Stimulated activated CD8-positive, alpha-beta memory T cell treated with anti-CD3 and anti-CD28 coated beads, Interleukin-4, amount 100 ng/mL, for 24 hours (primary cell): ENCODE results near the gene DNAH6.
"Not testable (repeated sequence)": the region's sequence is repeated elsewhere in the genome, so short reads cannot be mapped to it uniquely, and the experiment has no call there.

Experiments used
- DNase-seq: peaks from one replicate; pipeline ENCODE4 v3.0.0-alpha.2; 2020; ENCODE audit warnings: low read depth

DNAH6 gene, protein sequence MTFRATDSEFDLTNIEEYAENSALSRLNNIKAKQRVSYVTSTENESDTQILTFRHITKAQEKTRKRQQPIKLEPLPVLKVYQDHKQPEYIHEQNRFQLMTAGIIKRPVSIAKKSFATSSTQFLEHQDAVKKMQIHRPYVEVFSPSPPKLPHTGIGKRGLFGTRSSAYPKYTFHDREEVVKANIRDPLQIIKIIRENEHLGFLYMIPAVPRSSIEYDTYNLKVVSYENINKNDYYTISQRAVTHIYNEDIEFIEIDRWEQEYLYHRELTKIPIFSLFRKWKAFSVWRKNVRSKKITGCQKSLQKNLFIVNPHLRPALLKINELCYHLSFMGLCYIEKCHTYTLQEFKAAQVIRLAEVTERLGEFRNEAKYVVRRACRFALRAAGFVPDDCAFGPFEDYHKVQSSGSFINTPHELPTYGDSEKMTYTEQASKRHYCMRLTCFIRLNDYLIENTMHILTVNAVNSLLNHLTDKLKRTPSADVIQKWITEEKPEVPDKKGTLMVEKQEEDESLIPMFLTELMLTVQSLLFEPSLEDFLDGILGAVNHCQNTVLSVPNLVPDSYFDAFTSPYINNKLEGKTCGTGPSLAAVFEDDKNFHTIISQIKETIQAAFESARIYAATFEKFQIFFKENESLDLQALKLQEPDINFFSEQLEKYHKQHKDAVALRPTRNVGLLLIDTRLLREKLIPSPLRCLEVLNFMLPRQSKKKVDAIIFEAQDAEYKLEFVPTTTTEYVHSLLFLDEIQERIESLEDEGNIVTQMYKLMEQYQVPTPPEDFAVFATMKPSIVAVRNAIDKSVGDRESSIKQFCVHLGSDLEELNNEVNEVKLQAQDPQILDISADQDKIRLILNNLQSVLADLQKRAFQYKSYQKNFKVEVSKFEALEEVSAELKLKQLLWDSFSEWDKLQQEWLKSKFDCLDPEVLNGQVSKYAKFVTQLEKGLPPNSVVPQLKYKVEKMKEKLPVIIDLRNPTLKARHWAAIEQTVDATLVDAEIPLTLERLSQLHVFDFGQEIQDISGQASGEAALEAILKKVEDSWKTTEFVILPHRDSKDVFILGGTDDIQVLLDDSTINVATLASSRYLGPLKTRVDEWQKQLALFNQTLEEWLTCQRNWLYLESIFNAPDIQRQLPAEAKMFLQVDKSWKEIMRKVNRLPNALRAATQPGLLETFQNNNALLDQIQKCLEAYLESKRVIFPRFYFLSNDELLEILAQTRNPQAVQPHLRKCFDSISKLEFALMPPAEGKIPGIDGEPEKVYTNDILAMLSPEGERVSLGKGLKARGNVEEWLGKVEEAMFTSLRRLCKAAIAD (N-terminal part only)

DNA sequence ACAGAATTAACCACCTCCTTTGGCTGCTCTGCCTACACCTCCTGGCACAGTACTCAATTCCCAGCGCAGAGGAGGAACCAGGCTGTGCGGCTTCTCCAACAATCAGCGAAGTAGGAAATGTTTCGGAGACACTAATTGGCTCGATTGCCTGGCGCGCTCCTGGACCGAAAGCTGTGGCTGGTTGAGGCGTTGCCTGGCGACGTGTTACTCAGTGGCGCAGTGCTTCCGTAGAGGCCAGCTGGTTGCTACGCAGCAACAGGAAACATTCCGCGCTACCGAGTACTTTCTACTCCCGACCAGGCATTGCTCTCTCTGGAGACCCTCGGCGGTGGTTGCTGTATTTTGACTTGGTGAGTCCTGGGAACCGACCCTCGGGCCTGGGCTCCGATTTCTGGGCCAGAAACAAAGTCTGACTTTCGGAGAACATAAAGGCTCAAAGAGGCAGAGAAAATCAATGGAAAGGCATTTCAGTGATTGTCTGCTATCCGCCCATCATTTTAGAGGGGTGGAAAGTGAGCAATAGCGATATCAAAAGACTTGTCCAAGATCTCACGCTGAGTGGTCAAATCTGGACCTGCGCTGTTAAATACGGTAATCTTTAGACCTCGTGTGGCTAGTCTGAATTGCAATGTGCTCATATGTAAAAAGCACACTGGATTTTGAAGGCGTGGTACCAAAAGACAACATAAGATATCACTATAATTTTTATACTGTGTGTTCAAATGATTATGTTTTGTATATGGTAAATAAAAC is at the start of gene DNAH6:
DNAH6 (plus strand) TSS at position 265 of the 753 bp plus-strand sequence. CDS start 1,329 bp downstream, outside the sequence.
- DNase-seq: peak; percentile 71

DNA sequence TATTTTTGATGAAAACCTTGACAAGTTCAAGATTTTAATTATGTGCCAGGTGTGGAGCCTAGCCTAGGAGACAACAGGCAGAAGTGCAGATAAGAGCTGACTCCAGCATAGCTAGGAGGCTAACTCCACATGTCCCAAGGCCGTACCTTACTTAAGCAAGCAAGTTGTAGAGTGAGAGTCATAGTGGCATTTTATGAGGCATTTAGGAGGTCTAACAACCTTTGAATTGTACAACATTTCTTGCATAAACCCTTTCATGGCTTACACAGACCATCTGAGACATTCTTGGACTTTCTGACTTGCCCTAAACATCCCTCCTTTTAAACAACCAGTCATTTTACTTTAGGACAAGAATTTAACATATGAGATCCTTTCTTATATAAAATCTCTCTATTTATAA is 48.9 kb upstream of the DNAH6 start:
- DNase-seq: no peak

DNA sequence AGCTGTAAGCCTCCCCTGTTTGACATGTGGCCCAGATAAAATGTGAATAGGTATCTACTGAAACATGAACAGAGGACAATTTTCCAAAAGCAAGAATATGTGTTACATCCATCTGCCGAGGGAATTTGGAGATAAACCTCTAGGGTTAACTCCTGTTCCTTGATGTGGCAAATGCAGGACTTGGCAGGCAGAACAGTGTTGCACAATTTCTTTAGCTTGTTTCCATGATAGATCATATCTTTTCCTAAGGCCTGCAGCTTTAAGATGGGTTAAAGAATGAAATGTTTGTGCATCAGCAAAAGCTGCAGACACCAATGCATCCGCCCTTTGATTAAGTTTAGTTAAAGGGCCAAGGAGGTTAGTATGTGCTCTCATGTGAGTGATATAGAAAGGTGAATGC is 43.9 kb upstream of the DNAH6 start:
- not testable (repeated sequence) for DNase-seq

DNA sequence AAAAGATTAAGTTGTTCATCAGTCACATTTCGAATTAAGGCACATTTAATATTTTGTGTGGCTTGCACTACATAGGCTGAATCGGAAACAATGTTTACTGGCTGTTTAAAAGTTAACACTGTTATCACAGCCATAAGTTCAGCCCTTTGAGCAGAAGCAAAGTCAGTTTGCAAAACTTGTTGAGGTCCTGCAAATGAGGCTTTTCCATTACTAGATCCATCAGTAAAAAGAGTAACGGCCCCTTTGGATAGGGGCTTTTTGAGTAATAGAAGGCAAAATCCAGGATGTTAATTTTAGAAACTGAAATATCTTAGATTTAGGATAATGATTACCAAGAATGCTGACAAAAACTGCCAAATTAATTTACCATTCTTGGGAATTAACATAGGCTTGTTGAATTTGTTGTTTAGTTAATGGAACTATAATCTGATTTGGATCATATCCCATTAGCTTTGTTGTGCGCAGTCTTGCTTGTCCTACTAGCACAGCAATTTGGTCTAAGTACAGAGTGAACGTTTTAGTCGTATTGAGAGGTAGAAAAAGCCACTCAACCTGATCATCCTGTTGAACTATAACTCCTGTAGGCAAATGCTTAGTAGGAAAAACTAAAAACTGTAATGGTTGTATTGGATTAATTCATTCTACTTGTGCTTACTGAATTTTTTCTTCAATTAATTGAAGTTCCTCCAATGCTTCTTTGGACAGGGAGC is 43.3 kb upstream of the DNAH6 start:
- no peak for DNase-seq

DNA sequence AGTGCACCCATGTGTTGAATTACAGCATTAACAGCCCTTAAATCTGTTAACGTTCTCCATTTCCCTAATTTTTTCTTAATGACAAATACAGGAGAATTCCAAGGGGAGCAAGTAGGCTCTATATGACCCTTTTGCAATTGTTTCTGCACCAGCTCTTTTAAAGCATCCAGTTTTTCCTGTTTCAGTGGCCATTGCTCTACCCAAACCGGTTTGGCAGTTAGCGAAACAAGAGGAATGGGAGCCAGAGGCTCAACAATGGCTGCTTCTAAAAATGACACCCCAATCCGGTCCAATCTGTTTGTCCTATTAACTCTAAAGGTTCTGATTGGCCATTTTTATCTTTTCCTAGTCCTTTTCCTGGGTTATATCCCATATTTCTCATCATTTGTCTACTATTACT is 42.1 kb upstream of the DNAH6 start:
- no peak for DNase-seq

DNA sequence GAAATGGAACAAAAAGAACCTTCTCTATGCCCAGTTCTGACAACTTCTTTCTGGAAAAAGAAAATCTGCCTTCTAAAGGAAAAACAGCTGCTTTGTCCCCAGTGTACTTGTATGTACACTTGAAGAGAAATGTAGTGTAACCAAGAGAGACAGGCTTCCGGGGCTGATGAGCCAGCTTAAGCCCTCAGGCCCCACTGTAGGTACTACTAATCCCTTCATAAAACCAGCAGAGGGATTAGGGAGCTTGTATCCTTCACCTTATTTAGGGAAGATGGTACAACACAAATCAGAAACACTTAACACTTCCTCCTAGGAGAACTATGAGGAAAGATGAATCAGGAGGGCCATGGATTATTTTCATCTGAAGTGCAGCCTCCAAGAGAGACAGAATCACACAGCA is 38.4 kb upstream of the DNAH6 start:
- no peak for DNase-seq

DNA sequence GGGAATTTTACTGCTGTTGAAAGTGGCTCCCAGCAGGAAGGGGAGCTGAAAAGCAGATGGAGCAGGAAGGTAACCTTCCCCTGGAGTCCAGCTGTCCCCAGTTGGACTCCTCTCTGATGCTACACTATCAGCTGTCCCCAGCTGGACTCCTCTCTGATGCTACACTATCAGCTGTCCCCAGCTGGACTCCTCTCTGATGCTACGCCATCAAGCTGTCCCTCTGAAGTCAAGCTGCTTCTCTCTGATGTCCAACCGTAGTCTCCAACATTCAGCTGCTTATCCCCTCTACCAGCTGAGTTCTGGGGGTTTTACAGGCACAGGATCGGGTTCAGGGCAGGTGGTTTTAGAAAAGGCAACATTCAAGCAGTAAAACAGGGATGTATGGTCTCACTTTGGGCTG is 37.4 kb upstream of the DNAH6 start:
- no peak for DNase-seq

DNA sequence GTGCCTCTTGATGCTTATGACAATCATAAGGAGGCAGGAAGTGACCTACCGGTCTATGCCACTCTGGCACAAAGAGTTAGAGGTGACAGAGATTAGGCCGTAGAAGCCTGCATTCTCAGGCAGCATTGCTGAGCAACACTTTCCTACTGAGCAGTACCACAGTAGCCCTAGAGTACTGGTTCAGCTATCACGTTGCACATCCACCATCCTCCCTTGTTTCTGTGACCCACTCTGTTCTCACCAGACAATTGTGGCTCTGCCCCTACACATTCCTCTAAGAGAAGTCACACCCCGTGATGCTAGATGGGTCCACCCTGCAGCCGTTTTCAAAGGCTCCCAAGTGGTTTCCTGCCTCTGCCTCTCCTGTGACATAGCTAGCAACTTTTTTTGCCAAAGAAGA is 34.6 kb upstream of the DNAH6 start:
- no peak for DNase-seq

DNA sequence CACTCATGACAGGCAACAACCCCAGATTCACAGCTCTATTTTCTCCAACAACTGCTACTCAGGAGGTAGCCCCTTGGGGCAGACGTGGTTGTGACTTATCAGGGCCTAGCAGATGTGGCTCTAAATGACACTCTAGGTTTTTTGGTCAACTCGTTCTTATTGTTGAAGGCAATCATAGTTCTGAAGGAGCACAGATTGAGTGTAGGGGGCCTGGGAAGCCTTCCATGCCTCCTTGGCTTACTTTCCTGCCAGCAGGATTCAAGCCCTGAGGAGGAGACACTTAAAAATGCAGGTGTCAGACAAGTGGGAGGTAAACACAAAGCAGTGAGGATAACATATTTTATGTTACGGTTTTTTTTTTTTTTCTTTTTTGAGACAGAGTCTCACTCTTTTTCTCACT is 33.7 kb upstream of the DNAH6 start:
- DNase-seq: no peak

DNA sequence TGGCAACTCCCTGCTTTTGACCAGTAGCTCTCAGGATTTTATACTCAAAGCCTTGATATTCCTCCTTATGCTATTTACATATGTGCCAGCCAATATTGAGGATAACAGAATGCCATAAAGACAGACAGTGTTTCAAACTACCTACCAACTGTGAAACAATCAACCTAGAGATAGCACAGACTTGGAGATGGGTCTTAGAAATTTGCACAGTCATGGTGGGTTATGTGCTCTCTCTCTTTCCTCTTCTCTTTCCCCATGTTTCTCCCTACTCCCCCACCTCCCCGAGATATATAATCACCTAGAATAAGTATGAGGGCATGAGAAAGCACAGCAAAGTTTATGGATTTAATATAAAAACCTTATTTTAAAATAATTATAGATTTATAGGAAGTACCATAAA is 33.0 kb upstream of the DNAH6 start:
- DNase-seq: no peak

DNA sequence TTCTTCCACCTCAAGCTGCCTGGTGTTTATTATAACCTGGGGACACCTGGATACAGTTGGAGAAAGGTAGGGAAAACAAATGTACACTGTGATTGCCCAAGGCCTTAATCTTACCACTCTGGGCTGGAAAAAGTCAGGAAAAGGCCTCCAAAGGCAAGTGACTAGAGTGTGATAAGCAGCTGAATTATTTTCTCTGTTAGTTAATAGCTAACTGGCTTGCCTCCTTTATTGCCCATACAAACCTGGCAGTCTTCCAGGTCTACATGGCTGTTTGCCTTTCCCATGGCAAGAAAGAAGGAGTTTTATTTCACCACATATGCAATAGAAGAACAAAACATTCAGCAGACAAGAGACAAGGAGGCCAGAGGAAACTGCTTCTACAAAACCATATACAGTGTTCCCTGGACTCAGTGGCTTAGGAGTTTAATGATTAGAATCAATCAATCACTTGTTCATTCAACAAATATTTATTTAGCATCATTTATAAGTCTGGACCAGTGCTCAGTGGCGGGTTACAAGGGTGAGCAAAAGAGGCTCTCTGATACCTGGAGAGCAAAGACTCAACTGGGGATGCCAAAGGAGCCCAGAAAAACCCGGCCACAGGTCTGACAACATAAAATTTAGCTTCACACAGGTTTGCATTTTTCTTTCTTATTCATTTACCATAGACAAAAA is 29.7 kb upstream of the DNAH6 start:
- no peak for DNase-seq

DNA sequence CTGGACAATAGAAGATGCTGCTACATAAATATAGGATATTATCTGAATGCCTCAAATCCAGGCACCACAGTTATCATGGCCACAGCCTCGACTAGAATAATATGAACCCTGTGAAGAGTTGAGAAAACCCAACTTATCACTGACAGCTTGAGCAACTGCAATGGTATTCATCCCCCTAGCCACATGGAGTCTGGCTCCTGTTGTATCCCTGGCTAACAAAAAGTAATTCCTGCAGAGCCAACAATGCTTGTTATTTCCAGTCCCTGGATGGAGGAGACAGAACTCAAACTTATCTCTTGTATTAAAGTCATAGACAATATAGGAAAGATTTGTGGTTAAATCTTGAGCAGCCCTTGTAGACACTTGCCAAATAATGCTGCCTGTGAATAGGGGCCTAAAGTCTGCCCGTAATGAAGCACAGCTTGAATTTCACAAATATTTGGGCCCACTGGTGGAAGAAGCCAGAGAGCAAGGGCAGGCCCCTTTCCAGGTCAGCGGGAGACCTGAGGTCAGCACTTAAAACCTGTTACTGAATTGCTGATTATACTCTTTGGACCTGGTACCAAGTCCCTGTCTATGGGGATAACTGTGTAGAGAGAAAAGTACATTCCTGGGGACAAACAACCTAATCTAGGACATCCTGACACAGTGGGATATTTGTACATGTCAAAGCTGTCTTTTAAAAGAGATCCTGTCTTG is 28.9 kb upstream of the DNAH6 start:
- no peak for DNase-seq

DNA sequence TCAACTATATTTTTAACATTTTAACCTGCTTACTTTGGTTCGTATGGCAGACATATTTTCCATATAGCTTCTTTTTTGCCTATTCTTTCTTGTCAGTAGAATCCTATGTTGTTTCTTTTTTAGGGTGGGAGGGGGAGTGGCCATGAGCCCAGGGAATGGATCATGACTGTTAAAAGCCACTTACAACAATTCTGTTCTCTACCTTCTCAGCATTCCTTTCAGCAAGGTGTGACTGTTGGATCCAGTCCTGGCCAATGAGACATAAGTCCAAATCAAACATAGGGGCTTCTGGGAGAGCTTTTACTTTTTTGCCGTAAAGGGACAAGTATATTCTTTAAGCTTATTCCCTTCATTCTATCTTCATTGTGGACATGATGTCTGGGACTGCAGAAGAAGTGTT is 25.0 kb upstream of the DNAH6 start:
- no peak for DNase-seq

DNA sequence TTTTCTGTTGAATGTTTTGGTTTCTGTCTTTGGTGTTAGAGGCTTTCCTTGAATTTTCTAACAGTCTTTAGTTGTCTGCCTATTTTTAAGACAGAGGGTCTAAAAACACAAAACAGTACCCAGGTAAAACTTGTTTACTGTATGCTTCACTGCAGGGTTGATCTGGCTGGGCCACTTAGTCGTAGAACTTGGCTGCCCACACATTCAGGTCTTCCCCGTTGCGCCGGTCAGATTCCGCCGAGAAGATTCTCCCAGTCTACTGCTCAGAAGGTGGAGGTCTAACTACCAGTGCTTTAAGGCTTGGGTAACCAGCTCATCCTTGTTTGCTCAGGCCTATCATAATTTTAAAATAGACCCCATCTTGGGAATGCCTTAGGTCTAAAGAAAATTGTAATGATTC is 24.6 kb upstream of the DNAH6 start:
- DNase-seq: no peak

DNA sequence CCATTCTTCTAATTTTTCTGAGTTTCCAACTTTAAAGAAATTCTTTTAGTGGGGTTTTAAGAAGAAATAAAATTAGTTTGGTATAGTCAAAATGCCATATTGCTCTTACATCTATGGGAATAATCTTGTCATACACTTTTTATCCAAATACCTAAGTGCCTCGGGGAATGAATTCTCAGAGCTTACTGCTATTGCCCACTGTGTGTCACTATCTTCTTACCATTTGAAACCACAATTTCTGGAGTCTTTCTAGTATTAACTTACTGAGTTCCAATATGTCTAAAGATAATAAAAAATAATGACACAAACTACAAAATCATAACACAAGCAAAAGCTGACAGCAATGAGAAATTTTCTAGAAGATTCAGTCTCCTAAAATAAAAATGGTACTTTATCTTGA is 23.7 kb upstream of the DNAH6 start:
- no peak for DNase-seq

DNA sequence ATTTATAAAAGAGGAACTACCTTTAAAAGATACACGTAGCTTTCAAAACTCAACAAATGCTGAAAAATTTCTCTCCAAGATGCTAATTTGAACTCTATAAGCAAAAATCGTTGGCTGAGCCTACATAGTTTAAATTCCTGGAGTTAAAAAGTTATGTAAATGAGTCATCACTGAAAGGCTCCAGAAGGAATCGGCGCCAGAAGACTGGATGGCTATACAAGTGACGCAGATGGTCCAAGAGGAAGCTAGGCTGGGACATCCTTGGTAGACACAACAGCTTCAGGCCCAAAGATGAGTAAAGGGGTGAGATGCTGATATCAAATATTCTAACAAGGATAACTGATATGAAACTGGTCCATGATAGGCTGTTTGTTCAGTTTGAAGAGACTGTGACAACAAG is 22.8 kb upstream of the DNAH6 start:
- DNase-seq: no peak

DNA sequence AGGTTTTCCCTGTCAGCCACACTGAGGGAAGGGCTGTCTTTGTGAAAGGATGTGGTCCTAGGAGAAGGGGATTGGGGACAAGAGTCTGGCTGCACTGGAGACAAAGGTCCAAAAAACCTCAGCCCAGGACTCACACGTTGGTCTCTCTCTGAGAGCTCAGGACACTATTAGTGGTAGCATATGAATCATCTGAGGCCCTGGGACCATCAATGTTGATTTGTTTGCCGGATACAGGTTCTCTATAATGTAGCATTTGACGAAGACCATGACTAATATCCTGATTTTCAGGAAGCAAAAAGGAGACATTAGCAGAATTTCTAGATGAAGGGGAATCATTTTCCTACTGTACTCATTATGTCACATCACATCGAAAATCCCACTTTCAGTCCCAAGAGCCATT is 22.2 kb upstream of the DNAH6 start:
- no peak for DNase-seq

DNA sequence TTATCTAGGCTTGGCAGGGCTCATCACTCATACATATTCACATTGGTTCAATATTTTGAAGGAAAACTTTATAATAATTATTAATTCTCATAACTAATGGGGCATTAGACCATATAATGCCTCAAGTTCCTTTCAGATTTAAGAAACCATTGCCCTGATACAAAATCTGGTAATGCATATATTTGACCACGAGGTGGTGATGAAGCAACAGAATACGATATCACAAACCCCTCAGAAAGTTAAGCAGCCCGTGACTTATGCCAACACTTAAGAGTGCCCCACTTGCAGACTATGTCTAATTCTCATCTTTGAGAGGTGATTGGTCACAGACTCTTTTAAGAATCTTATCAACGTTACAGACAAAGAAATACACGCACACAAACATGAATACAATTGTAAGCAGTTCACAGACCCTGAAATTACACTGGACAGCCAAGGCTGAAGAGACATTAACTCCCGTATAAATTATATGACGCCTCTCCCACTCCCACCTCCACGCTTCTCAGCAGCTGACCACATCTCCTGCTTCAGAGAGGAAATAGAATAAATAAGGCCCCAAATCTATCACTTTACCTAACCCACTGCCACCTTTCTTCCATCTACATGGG is 20.7 kb upstream of the DNAH6 start:
- DNase-seq: no peak

DNA sequence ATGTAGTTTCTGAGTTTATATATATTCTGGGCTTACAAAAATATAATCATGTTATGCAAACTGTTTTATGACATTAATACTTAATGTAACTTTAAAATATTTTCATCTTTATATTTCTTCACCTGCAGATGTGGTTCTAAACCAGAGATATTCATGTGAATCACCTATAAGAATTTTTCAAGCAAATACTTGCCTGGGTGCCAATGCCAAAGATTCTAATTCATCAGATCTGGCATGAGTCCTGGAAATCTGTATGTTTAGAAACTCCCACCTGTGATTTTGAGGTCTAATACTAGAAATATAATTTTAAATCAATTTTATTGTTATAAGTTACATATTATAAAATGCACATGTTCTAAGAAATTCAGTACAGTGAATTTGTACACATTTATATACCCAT is 19.9 kb upstream of the DNAH6 start:
- DNase-seq: no peak
